NT2/D1 (cell line): ENCODE results near the gene KIAA1958.
"Not testable (repeated sequence)": the region's sequence is repeated elsewhere in the genome, so short reads cannot be mapped to it uniquely, and the experiment has no call there.

ENCODE experiments used
- DNase-seq: peaks from one replicate; pipeline ENCODE4 v3.0.0-alpha.2; 2011; ENCODE audit warnings: low read depth, low spot score
- H3K27me3 ChIP-seq: 2 replicates; pipeline ENCODE4 v1.6.0; 2011; ENCODE audit warnings: mild to moderate bottlenecking; ENCODE audit not compliant: insufficient read length, insufficient read depth
- H3K36me3 ChIP-seq: 2 replicates; pipeline ENCODE4 v1.6.1; 2011; ENCODE audit warnings: mild to moderate bottlenecking, low read length, mixed read lengths; ENCODE audit not compliant: insufficient read depth, insufficient read length
- H3K4me1 ChIP-seq: 2 replicates; pipeline ENCODE4 v1.5.1; 2011; ENCODE audit not compliant: insufficient read depth, insufficient read length
- H3K4me3 ChIP-seq: 2 replicates; pipeline ENCODE4 v1.5.1; 2011; ENCODE audit warnings: low read depth; ENCODE audit not compliant: insufficient read length
- H3K9ac ChIP-seq: 2 replicates; pipeline ENCODE4 v1.6.0; 2011; ENCODE audit warnings: low read depth; ENCODE audit not compliant: insufficient read length
- H3K9me3 ChIP-seq: 2 replicates; pipeline ENCODE4 v1.5.1; 2011; ENCODE audit warnings: mild to moderate bottlenecking, low read length; ENCODE audit not compliant: insufficient read depth
- SUZ12 ChIP-seq: IDR thresholded peaks from 2 replicates; pipeline ENCODE4 v1.6.1; 2011; ENCODE audit not compliant: insufficient read length, insufficient read depth; ENCODE audit errors: extremely low read depth
- YY1 ChIP-seq: IDR thresholded peaks from 2 replicates; pipeline ENCODE4 v1.6.1; 2011; ENCODE audit not compliant: insufficient read length, insufficient read depth
- ZNF274 ChIP-seq: IDR thresholded peaks from 2 replicates; pipeline ENCODE4 v1.6.1; 2011; ENCODE audit warnings: mild to moderate bottlenecking, low read depth, low read length

The KIAA1958 gene

DNA sequence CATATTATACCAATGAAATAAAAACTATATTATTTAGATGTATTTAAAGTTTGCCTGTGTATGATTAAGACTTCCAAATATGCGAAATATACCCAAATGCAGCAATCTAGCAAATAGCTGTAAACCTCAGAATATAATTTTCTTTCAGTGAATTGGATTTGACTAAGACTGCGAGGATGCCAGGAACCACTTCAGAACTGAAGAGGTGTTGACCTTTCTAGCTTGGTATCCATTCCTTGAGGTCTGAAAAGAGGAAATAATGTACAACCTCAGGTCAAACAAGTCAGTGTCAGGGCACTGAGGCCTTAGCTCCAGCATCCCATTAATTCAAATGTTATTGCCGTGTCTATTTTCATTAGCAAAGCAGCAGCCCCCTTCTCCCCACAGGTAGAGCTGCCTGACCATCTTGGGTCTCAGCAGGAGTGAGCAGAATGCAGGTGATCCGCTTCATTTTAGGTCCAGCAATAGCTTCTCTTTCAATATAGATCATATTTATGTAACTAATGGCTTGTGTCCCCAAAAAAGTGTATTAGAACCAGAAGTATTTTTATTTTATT is 100.0 kb downstream of the KIAA1958 start:
- H3K36me3 ChIP-seq: no peaks in the 10 kb centered on the region
- H3K27me3 ChIP-seq: no peaks in the 10 kb centered on the region
- TF ChIP-seq SUZ12: no peak
- TF ChIP-seq ZNF274: no peak
- TF ChIP-seq YY1: no peak
- no peak for DNase-seq
- H3K4me3 ChIP-seq: no peak overlapping the region
- no peaks in the 10 kb centered on the region for H3K9me3 ChIP-seq
- peaks cover 2% of the 10 kb centered on the region for H3K4me1 ChIP-seq
- H3K9ac ChIP-seq: no peak overlapping the region

DNA sequence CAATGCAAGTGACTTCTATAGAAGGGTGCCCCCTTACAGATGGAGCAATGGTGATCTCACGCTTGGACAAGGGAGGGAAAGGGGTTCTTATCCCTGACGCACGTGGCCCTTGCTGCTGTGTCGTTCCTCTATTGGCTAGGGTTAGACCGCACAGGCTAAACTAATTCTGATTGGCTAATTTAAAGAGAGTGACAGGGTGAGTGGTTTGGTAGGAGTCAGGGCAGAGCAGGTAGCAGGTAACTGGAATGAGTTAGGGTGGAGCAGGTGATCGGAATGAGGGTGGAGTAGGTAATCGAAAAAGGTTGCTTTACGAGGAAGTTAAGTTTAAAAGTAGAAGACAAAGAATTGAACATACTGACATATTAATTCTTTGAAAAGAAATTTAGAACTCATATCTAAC is 105.2 kb downstream of the KIAA1958 start:
- DNase-seq, H3K9ac ChIP-seq, H3K9me3 ChIP-seq, H3K36me3 ChIP-seq, H3K4me1 ChIP-seq, H3K27me3 ChIP-seq, H3K4me3 ChIP-seq: not testable (repeated sequence)

DNA sequence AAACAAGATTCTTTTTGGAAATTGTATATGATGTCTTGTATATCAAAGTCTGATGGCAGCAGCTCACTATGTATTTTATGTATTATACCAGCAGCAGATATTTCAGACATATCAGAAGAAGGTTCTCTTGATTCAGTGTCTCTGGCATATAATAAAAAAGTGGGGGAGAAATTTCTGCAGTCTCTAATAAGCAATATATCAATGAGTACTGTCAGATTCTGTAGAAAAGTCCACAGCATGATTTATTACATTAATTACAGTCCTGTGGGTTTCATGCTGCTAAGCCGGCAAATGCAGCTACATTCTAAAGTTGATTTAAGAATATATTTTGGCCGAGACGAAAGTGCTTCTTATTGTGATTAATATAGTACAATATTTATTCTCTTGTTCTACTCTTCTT is 113.1 kb downstream of the KIAA1958 start:
- DNase-seq: no peak
- Histone ChIP-seq H3K4me1 (no peaks in the 10 kb centered on the region), H3K4me3 (no peak overlapping the region), H3K9me3 (no peaks in the 10 kb centered on the region), H3K36me3 (no peaks in the 10 kb centered on the region), H3K9ac (no peak overlapping the region), H3K27me3 (no peaks in the 10 kb centered on the region)
- TF ChIP-seq ZNF274: no peak
- no peak for TF ChIP-seq SUZ12
- no peak for TF ChIP-seq YY1

DNA sequence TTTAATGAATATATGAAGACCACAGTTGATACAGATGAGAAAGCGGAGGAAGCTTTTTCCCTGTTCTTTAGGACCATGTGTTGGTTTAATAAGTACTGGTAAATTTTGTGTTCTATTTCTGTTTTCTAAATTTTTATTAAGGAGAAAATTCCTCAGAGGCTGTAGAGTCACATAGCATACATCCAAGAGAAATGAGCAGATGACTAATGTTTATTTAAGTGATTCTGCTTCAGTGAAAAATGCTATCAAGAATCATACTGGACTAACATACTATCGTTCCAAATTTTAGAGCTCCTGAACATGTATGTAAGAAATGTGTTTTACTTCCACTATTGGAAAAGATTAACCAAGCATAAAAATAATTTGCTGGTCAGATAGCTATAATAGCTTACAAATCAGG is 115.0 kb downstream of the KIAA1958 start:
- no peak for TF ChIP-seq ZNF274
- no peak for TF ChIP-seq SUZ12
- TF ChIP-seq YY1: no peak
- Histone ChIP-seq H3K9me3 (no peaks in the 10 kb centered on the region), H3K27me3 (no peaks in the 10 kb centered on the region), H3K4me1 (no peaks in the 10 kb centered on the region), H3K9ac (no peak overlapping the region), H3K36me3 (no peaks in the 10 kb centered on the region), H3K4me3 (no peak overlapping the region)
- DNase-seq: no peak

DNA sequence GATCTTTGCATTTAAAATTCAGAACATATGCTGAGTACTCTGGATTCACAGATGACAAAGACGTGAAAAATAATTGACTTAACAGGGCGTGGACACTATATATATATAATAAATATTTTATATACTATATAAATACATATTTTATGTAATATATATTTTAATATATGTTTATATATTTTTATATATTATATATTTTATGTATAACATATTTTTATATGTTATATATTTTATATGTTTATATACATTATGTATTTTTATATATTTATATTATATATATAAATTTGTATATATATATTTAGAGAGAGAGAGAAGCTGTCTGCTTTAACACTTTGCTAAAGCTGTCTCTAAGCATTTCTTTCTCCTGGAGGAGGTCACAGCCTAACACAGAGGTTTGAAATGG is 118.2 kb downstream of the KIAA1958 start:
- Histone ChIP-seq H3K36me3 (no peaks in the 10 kb centered on the region), H3K27me3 (no peaks in the 10 kb centered on the region), H3K4me1 (no peaks in the 10 kb centered on the region)

DNA sequence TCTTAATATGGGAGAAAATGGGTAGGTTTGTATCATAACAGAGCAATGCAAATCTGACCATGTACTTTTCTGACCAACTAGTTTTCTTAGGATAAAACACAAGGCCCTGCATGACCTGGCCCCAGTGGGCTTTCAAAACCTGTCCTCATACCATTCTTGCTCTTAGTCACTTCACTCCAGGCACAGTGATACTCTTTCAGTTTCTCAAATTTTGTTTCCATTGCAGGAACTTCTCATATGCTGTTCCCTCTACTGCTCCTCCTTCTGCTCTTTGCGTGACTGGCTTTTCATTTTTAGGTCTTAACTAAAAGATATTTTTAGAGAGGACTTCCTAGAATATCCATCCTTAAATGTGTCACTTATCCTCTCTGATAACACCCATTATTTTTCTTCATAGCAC is 118.9 kb downstream of the KIAA1958 start:
- H3K4me3 ChIP-seq: no peak overlapping the region
- H3K9me3 ChIP-seq: no peaks in the 10 kb centered on the region
- no peak for DNase-seq
- no peaks in the 10 kb centered on the region for H3K36me3 ChIP-seq
- TF ChIP-seq SUZ12 (no peak), ZNF274 (no peak), YY1 (no peak)
- H3K4me1 ChIP-seq: no peaks in the 10 kb centered on the region
- no peak overlapping the region for H3K9ac ChIP-seq
- no peaks in the 10 kb centered on the region for H3K27me3 ChIP-seq

More for the DNA sequence above, 118.2 kb downstream of the KIAA1958 start:
- no peak overlapping the region for H3K4me3 ChIP-seq
- no peak overlapping the region for H3K9ac ChIP-seq
- DNase-seq: no peak
- H3K9me3 ChIP-seq: no peaks in the 10 kb centered on the region
- no peak for TF ChIP-seq SUZ12
- TF ChIP-seq YY1: no peak
- TF ChIP-seq ZNF274: no peak

DNA sequence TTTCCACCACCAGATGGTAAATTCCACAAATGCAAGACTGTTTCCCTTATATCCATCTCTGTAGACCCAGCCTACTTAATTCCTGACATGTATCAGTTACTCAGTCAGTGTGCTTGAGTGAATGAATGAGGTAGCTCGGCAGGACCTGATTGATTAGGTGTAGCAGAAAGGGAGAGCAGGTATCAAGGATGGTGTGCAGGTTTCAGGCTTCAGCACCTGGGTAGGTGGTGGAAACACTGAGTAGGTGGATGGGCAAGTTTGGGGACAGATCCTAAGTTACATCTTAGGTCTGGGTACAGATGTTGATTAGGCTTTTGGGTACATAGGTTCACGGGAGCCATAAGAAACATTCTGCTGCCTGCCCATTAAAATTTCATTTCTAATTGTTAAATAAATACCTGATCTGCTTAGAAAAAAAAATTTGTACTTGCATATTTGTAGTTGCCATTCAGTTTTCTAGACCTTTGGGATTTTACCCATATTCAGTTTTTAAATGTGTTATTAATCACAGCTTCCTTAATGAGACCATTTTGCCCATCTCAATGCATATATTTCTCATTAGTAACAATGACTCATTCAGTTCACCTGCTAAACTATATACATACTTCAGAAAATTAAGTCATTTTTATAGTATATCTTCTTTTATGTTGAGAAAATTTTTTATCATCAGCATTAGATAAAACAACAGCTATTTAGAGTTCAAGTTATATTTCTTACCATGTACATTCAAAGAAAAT is 119.5 kb downstream of the KIAA1958 start:
- no peaks in the 10 kb centered on the region for H3K4me1 ChIP-seq
- no peak overlapping the region for H3K4me3 ChIP-seq
- TF ChIP-seq YY1 (no peak), ZNF274 (no peak), SUZ12 (no peak)
- H3K36me3 ChIP-seq: no peaks in the 10 kb centered on the region
- no peak overlapping the region for H3K9ac ChIP-seq
- H3K27me3 ChIP-seq: no peaks in the 10 kb centered on the region
- DNase-seq: no peak
- no peaks in the 10 kb centered on the region for H3K9me3 ChIP-seq

DNA sequence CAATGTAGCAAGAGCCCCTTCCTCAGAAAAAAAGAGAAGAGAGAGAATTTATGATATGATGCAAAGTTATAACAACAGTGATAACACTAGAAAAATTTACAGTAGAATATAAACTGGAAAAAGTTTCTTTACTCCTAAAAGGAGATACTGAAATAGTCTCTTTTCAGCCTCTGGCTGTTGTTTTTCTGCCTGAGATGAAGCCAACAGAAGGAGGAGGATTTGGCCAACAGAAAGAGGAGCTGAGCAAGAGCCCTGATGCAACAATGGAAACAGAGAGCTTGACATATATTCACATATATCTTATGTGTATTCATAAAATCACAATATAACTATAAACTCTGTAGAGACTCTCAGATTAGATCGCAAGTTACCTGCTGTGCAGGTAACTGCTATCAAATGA is 122.2 kb downstream of the KIAA1958 start:
- Histone ChIP-seq H3K9me3 (no peaks in the 10 kb centered on the region), H3K4me3 (no peak overlapping the region), H3K36me3 (no peaks in the 10 kb centered on the region), H3K4me1 (no peaks in the 10 kb centered on the region), H3K27me3 (no peaks in the 10 kb centered on the region), H3K9ac (no peak overlapping the region)
- DNase-seq: no peak
- TF ChIP-seq YY1: no peak
- TF ChIP-seq ZNF274: no peak
- TF ChIP-seq SUZ12: no peak
